NCI-H82 treated with DMSO at 0.1 percent for 48 hours (cell line): ENCODE measurements around the gene CNGB1.
"Not testable (repeated sequence)": the region's sequence is repeated elsewhere in the genome, so short reads cannot be mapped to it uniquely, and the experiment has no call there.

Source experiments
- DNase-seq: peaks from one replicate; lab custom pipeline; 2025; ENCODE audit not compliant: unreplicated experiment; lab: John Stamatoyannopoulos, UW

CNGB1 gene

DNA sequence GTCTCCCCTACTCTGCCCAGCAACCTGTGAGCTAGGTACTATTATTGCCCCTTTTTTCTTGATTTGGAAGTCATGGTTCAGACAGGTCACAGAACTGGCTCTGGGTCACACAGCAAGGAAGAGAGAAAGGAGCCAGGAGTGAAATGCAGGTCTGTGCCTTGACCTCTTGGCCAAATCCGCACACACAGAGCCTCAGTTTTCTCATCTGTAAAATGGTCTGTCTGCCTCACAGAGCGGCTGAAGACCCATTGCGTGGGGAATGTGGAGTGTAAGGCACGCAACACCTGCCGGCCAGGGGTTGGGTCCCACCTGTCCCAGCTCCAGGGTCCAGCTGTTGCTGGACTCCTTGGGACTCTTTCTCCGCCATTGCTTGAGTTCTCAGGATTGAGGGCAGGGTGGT lies 32.4 kb downstream of the CNGB1 start:
- no peak for DNase-seq

DNA sequence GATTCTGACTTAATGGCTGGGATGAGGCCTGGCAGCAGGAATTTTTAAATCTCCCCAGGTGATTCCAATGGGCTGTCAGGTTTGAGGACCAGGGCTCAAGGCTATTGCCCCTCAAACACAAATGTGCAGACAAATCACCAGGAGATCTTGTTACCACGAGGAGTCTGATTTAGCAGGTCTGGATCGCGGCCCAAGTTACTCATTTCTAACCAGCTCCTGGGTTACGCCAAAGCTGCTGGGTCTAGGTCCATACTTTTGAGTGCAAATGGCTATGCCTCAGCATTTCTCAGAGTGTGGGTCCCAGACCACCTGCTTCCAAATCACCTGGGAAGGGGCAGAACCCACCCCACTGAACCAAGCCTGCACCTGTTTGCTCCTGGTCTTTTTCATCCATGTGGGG lies 33.1 kb downstream of the CNGB1 start:
- DNase-seq: no peak

DNA sequence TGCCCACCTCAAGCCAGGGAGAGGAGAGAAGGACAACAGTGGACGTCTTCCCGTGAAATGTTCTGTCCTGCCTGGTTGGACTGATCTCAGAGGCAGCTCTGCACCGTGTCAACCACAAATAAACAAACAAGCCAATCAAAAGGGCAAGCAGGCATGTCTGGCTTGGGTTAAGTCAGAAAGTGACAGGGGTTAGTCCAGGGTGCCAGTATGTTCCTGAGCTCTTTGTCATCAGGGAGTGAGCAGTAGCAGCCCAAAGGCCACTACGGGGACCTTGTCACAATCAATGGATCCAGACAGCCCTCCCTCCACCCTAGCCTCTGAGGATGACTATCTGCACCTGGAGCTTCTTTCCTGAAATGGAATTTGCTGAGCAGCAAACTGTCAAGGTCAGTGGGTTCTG lies 35.0 kb downstream of the CNGB1 start:
- no peak for DNase-seq

GRCh38 chr16:57930533-57930932 lies 40.4 kb downstream of the CNGB1 start:
- DNase-seq: no peak

- DNase-seq: no peak
Observed at GRCh38 chr16:57929250-57929649, 41.7 kb downstream of the CNGB1 start.

DNA sequence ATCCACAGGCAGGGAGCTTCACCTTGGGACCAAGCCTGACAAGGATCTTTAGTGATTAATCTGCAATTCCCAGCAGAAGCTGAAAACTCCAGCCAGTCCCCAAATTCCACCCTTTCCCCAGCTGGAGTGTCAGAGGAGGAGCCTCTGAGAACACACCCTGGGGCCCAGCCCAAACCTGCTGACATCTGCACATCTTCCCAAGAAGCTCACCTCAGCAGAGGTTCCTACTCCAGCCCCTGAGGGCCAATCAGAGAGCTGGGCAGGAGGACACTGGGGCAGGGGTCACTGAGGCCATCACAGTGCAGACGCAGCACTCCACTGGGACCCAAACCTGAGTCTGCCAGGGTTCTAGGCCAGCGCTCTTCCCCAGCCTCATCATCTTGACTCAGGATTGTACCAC lies 44.9 kb downstream of the CNGB1 start:
- DNase-seq: no peak

GRCh38 chr16:57925310-57925709 lies 45.6 kb downstream of the CNGB1 start:
- DNase-seq: no peak

DNA sequence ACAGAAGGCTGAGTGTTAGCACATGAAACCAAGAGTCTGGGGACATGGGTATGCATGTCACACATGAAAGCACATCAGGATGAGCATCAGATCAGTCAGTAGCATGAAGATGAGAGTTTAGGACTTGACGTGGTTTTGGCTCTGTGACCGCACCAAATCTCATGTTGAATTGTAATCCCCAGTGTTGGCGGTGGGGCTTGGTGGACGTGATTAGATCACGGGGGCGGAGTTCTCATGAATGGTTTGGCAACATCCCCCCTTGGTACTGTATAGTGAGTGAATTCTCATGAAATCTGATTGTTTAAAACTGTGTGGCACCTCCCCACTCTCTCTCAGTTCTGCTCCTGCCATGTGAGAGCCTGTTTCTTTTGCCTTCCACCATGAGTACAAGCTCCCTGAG lies 46.4 kb downstream of the CNGB1 start:
- no peak for DNase-seq

GRCh38 chr16:57923841-57924240 lies 47.1 kb downstream of the CNGB1 start:
- no peak for DNase-seq

- DNase-seq: no peak
Observed at GRCh38 chr16:57923418-57923817, 47.5 kb downstream of the CNGB1 start.

DNA sequence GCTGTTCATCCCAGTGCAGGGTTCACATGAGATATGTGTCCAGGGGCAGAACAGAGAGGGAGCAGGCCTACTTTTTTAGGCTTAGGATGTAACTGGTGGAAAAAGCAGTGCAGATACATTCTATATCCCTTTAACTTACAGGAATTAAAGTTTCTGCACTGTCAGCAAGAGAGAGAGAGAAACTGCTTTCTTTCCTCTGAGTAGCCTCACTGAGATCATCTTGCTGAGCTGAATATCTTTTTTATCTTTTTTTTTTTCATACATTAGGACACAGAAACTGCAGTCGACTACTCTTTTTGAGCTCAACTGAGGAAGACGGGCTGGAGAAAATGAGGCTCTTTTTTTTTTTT lies 50.1 kb downstream of the CNGB1 start:
- DNase-seq: no peak

- no peak for DNase-seq
Observed at GRCh38 chr16:57920215-57920879, 50.6 kb downstream of the CNGB1 start.

DNA sequence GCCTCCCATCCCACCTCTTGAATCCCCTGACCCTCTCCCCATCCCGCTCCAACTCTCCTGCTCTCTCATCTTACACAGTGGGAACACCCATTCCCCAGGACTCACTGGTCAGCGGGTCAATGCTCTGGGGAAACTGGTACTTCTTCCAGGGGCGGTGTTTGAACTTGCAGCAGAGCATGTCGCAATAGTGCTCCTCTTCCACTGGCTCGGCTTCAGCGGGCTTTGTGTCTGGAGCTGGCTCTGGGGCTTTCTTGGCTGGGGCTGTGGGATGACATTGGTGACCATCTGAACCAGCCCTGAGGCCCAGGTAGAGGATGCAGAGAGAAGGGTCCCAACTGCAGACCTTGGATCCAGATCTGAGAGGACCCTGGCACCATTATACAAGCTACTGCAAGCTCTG lies 51.9 kb downstream of the CNGB1 start:
- DNase-seq: no peak

DNA sequence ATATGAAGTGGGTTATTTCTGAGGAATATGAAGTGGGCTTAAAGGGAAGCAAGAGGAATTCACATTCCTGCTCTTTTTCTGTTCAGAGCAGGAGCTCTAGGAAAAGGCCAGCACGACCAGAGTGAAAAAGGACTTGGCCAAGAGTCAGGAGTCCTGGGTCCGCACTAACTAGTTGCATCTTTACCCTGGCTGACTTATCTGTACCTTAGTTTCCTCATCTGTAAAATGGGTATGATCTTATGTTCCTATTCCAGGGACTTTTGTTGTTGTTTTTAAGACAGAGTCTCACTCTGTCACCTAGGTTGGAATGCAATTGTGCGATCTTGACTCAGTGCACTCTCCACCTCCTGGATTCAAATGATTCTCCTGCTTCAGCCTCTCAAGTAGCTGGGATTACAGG lies 52.5 kb downstream of the CNGB1 start:
- DNase-seq: no peak

DNA sequence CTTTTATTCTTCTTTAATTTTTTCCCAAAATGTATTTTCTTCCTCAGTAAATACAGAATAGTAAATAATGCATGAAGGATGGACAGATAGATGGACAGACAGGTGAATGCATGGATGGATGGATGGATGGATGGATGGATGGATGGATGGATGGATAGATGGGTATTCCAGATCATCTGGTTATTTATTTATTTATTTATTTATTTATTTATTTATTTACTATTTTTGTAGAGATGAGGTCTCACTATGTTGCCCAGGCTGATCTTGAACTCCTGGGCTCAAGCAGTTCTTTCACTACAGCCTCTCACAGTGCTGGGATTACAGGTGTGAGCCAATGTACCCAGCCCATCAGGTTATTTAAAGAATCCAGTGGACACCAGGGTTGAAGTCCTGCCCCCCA lies 53.0 kb downstream of the CNGB1 start:
- DNase-seq: not testable (repeated sequence)

GRCh38 chr16:57917489-57917888 lies 53.4 kb downstream of the CNGB1 start:
- DNase-seq: not testable (repeated sequence)

DNA sequence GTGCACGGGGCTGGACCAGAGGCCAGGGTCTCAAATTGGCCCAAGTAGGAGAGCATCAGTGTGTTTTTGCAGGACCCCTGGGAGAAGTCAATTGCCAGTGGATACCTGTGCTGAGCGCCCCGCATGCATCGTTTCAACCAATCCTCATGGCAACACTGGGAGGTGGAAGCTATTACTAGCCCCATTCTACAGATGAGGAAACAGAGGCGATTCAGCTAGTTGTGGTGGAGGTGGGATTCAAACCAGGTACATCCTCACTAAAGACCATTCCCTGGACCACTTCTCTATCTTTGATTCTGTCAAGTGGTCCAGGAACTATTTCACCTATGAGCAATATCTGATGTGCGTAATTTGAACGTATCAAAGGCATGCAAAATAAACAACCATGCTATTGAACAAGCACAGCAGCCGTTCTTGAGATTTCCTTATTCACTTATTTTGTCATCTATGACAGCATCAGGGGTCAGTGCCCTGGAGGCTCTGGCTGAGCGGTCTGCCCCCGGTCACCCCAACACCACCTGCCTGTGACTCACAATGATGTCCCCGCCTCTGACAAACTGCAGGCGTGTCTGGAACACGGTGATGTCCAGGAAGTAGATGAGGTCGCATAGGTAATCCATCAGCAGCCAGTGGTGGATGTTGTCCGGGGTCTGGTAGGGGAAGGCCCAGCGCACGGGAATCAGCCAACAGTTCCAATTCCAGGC lies 54.0 kb downstream of the CNGB1 start:
- no peak for DNase-seq

GRCh38 chr16:57915811-57916488 lies 55.0 kb downstream of the CNGB1 start:
- no peak for DNase-seq

- no peak for DNase-seq
Observed at GRCh38 chr16:57915267-57915666, 55.7 kb downstream of the CNGB1 start.

DNA sequence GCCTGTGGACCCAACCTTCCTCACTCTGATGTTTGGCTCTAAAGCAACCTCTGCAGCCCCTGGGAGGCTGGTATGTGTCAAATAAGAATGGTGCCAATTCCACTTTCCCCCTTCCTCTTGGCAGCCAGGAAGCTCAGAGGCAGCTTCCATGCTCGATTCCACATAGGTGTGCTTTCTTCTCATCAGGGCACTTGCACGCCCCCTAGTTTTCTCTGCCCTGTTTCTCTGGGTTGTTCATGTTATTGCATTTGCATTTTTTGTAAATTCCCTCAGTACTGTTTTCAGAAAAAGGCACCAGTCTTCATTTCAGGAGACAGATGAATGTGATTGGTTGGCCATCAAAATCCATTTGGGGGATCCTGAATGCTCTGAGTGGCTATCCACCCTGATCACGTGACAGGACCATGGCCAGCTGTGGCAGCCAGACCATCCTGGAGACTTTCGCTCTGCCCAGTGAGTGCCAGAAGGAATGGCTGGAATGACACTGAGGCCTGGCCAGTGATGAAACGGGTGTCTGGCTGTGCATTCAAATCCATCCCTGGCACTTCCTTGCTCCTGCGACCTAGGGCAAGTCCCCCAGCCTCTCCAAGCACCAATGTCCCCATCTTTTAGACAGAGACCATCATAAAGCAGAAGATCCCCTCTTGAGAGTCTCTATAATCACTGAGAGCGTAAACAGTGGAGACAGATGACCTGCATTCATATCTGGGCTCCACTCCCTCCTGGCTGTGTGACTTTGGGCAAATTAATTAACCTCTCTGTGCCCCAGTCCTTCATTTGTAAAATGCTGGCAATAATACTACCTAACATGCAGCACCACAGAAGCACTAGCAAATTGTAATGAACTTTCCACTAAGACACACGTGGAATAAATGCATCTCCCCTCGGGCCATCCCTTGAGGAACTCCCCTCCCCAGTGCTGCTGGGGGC lies 56.4 kb downstream of the CNGB1 start:
- DNase-seq: no peak

DNA sequence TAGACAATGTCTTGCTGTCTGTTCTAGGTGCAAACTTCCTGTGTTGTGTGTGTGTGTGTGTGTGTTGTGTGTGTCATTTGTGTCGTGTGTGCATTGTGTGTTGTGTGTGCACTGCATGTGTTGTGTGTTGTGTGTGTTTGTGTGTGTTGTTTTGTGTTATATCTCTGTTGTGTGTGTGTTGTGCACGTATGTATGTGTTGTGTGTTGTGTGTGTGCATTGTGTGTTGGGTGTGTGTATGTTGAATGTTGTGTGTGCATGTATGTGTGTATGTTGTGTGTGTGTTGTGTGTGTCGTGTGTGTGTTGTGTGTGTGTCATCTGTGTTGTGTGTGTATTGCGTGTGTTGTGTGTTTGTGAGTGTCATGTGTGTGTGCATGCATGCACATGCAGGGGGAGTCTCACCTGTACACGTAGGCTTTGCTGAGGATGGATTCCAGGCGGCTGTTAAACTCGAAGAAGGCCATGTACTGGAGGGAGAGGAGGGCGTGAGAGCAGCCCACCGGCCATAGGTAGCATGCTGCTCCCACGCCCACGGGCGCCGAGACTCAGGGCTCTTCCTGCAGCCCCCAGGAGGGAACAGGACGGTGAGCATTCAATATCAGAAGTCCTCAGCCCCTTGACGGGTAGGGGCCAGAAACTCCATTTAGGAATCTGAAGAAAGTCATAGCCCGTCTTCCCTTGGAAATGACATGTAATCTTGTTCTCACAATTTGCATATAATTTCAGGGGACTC lies 58.2 kb downstream of the CNGB1 start:
- DNase-seq: no peak
